ENCODE data around the gene KRTAP5-6.

Gene KRTAP5-6

DNA sequence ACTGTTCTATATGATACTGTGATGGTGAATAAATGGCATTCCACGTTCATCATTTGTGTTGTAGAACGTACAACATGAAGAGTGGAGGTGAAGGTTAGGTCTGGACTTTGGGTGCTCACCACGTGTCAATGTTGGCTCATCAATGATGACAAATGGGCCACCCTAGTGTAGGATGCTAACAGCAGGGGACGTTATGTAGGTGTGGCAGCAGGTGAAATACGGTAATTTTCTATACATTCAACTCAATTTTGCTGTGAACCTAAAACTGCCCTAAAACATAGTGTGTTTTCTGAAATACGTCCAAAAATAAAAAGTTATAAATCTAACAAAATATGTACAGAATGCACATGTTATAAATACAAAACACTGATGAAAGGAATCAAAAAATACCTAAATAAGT is 6.2 kb downstream of the KRTAP5-6 start:
- no peak for DNase-seq

DNA sequence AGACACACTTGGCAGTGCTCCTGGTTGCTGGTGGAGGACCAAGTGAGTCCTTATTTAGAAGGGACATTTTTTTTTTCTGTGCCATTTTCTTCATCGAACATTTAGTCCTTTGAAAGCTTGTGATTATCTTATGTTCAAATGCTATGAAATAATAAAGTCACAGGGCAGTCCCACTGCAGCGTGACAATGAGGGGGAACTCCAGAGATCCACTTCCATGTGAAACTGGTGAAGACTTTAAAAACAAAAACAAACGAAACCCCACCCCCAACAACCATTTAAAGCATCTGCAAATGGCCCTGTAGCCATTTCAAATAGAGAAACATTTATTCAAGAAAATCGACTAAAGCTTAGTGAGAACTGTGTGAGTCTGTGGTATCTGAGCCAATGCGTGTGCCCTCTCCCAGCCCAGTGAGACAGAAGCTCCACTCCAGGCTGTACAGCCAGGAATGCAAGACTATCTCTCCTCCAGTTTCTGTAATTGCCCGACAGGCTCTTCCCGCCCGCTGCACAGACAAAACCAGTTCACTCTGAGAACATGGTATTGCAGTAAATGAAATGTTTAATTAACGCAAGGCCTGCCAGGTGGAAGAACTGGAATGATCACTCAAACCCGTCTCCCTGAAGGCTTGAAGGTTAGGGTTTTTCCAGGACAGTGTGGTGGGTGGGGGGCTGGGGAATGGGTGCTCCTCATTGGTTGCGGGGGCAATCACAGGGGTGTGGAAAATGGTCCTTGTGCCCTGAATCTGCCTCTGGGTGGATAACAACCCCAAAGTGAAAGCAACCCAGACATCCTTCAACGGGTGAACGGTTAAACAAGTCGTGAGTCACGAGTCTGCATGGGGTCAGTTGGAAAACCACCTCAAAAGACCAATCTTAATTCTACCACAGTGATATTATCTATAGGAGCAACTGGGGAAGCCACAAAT is 8.4 kb downstream of the KRTAP5-6 start:
- DNase-seq, result no peak

DNA sequence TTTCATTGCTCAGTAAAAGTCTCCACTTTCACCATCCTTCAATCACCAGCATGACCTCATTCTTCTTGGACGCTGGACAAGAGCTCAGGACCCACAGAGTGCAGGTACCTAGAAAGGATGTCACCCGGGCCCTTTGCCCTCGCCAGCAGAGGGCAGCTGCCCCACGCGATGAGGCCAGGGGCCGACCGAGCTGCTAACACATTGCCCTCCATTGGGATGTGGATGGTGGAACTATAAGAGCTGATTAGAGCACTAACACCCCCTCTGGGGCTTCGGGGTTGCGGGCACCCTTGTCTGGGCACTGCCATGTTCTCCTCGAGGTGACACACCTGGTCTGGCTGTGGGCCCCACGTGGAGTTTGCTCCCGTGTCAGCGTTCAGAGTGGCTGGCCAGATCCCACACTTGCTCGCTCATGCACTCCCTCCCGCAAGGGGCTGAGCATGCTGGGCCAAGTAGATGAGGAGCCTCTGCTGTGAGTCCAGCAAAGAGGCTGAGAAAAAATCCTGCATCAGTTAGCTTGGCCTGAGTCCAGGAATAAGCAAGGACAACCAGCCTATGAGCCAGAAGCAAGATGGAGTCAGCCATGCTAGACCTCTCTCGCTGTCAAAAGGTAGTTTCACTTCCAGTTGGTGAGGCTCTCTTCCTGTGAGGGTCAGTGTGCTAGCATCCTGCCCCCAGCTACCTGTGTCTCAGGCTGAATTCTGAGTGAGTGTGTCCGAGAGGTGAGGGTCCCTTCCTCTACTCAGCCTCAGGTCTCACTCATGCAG is 9.8 kb downstream of the KRTAP5-6 start:
- no peak for DNase-seq

DNA sequence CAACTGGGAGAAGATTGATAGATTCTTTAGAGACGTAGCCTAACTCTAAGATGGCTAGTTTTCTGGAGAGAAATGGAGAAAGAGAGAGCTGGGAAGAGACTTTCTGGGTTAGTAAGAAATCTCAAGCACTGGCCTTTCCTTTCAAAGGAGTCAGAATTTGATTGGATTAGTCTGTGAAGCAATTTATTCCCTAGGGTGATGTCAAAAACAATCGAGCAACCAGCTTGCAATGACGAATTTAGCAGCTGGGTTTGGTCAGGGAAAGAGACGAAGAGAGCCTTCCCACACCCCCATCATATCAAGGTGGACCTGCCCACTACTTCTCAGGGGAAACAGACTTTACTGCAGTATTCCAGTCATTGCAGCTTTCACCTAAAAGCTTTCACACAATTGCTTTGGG is 10.8 kb downstream of the KRTAP5-6 start:
- DNase-seq, result no peak

DNA sequence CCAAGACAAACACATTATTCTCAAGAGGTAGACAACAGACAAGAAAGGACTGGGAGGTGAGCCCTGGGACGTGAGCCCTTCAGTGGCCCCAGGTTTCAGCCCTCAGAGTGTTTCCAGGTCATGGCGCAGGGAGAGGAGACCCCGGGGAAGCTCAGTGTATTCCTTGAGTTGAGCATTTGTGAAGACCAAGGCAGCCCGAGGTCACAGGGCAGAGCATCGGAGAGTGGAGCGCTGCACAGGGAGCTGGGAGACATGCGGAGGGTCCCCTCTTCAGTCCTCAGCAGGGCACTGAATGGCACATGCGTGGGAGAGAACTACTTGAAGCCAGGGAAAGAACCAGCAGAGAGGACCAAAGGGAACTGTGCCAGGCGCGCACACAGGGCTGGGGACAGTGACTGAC is 11.7 kb downstream of the KRTAP5-6 start:
- DNase-seq, result no peak

DNA sequence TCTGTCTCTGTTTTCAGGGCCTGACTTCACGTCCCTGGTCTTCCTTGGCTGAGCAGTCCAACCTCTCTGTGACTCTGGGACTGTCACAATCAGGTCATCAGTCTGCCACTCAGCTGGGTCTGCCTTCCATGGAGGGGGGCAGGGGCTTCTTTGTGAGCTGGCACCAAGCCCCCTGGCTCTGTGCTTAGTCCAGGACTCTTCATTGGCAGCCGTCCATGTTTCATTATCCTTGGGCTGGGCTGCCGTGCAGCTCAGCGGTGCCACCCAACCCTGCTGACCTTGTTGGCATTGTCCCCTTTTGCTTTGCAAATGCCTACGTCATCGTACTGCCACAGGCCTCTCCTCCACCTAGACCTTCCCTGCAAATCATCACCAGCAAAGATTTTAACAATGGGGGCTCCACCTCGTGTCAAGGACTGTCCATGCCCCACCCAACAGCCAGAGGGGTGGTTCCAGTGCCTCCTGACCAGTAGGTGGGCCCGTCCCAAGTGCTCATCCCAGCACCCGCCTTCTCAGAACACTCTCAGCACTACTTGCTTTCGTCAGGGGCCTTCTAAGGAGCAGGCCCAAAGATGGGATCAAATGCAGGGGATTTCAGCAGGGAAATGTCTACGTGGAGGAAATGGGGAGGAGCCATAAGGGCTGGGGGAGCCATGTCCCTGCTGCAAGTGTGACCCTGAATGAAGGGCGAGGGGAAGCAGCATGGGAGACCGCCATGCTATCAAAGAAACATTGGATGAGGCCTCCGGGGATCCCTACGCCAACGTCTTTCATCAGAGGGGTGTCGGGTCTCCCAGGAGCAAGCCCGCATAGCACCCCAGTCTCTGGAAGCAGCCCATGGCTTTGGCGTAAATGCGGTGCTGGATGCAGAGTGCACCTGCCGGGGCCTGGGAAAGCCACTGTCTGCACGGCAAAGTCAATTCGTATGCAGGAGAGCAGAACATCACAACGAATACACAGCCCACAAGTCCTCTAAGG is 18.2 kb downstream of the KRTAP5-6 start:
- DNase-seq, result no peak

DNA sequence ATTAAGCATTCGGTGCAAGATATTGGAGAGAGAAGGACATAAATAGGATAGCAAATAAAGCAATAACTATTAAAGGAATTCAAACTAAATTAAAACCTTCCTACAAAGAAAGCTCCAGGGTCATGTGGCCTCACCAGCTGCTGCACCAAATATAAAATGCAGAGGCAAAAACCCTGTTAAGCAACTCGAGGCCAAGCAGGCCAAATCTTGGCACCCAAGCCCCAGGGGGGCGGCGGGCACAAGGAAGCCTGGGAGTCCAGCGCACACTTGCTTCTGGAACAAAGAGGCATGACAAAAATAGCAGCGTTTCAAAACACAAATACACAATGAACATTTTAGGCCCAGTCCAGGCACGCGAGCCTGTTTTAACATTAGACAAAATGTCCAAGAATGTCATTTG is 20.8 kb downstream of the KRTAP5-6 start:
- DNase-seq, result no peak

DNA sequence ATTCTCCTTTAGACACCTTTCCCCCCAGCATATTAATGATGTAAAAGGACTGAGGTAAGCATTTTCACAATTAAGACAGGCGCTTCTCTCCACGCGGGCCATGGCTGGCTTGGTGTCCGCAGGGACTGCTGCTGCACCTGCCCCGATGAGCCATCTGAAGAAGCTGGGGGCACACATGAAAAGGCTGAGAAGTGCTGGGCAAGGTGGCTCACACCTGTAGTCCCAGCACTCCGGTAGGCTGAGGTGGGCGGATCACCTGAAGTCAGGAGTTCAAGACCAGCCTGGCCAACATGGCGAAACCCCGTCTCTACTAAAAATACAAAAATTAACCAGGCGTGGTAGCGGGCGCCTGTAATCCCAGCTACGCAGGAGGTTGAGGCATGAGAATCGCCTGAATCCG is 21.3 kb downstream of the KRTAP5-6 start:
- DNase-seq, result no peak

DNA sequence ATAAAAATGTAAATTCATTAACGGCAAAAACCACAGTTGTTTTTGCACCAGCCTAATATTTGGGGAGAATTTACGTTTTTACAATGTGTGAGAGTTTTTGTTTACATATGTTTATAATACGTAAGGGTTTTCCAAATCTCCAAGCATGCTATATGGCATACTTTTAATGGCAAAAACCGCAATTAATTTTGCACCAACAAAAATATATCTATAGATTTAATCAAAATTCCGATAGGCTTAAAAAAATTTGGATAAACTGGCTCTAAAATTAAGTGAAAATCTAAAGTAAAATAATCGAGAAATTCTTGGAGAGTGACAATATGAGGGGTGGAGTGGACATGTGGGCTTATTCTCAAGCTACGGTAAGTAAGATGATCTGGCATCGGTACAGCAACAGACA is 22.8 kb downstream of the KRTAP5-6 start:
- DNase-seq, result no peak

DNA sequence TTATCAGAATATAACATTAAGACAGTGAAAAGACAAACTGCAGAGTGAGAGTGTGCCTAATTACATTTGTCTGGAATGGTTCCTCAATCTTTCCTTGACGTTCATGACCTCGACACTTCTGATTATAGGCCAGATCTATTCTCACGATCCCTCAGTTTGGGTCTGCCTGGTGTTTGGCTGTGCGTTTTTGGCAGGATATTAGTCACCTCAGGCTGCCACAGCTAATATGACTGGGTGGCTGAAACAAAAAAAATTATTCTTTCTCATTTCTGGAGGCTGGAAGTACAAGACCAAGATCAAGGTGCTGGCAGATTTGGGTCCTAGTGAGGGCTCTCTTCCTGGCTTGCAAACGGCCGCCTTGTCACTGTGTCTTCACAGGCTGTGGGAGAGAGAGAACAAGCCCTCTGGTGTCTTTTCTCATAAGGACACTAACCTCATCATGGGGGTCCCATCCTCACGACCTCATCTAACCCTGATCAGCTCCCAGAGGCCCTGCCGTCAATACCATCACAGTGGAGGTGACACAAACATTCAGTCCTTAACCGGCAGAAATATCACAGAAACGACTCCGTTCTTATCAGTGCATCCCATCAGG is 30.2 kb downstream of the KRTAP5-6 start:
- DNase-seq, result no peak

DNA sequence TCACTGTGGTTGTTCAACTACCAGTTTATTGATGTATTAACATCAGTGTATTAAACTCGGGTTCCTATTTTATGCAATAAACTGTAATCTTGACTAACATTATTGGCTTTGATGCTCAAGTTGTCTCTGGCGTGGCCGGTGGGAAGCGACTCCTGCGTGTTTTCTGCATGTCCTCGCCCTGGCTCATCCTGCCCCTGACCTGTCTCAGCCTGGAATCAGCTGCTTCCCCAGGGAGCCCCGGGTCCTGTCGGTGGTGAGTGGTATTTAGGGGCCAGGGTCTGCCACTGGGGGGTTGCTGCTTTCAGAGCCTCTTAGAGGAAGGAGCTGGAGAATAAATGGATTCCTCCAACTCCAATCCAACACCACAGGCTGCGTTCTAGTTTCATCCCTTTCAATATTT is 30.9 kb downstream of the KRTAP5-6 start:
- DNase-seq, result no peak

DNA sequence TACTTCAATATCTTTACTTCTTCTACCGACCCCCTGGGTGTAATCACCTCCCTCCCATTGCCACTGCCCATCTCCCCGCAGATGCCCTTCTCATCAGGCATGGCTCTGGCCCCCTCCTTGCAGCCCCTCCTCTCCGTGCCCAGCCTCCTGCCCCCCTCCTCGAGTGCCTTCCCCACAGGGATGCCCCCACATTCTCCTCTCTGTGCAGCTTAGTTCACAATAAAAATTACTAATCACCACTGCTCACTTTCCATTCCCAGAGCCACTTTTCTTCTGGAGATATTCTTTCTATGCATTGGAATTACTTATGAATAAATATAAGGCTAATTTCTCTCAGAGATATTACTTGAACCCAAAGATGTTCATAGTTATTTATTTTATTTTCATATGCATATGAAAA is 31.3 kb downstream of the KRTAP5-6 start:
- no peak for DNase-seq

DNA sequence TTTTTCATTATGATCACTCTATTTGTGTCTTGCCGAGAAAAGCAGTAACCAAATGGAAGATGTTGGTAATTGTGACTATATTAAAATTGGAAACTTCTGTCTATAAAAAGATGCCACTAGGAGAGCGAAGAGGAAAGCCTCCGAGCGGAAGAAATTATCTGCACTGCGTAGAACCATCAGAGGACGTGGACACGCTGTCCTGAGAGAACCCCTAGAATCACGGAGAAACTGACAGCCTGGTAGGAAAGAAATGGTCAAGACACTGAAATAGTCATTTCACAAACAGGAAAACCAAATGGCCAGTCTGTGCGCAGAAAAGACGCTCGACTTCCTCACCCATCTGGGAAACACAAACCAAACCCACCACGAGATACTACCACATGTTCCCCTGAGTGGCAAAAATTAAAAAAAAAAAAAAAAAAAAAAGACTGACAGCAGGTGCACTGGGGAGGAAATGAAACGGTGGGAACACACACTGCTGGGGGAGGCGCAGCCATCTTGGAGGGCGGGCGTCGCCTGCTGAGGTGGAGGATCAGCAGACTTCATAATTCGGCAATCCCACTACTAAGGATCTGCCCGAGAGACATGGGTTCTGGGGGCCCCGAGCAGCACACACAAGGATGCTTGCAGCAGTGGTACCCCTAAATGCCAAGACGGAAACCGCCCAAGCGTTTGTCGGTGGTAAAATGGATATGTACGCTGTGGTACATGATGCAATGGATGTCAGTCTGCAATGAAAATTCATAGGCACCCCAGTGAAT is 32.1 kb downstream of the KRTAP5-6 start:
- no peak for DNase-seq

DNA sequence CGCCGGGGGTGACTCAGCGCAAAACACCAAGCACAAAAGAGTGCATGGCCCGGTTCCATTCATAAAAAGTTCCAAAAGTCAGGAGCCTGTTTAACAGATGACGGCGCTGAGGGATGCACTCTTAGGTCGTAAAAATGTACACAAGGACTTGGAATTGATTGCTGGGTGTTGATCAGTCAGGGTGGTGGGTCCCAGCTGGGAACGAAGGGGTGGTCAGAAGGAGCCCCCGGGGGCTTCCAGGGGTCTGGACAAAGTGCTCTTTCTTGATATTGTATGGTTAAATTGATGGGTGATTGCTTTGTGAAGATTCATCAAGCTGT is 32.7 kb downstream of the KRTAP5-6 start:
- DNase-seq, result no peak

DNA sequence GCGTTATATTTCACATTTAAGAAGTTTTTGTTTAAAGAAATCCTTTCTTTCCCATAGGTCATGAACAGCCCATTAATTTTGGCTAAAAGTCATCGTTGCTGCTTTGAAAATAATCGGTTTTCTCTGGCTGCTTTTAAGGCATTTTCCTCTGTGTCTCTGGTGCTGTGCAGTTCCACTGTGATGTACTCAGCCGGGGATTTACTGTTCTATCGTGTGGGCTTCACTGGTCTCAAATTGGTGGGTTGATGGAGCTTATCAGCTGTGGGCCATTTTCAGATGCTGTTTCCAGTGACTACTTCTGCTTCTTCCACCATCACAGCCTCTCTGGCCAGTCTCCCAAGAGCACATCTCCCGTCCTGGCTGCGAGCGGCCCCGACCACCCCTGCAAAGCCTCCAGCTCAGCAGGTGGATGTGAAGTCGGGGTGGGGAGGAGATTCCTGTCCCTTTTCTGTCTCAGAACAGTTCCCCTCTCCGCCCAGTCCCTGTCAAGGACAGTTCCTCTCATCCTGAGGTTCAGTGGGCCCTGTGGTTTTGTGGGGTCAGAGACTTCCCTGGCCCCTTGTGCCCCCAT is 33.1 kb downstream of the KRTAP5-6 start:
- no peak for DNase-seq

DNA sequence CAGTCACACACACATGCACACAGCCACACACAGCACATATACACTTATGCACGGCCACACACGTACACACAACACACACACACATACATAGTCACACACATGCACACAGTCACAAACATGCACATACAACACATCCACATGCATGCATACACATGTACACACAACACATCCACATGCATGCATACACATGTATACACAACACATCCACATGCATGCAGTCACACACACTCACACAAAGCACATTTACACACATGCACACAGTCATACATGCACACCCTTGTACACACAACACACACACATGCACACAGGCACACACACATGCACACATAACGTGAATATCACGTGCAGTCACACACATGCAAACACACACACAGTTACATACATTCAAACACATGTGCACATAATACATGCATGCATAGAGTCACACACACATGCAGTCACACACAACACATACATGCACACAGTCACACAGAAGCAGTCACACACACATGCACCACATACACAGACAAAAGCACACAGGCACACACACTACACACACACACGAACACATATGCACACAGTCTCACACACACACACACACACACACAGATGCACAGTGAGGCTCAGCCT is 34.6 kb downstream of the KRTAP5-6 start:
- DNase-seq, result no peak

DNA sequence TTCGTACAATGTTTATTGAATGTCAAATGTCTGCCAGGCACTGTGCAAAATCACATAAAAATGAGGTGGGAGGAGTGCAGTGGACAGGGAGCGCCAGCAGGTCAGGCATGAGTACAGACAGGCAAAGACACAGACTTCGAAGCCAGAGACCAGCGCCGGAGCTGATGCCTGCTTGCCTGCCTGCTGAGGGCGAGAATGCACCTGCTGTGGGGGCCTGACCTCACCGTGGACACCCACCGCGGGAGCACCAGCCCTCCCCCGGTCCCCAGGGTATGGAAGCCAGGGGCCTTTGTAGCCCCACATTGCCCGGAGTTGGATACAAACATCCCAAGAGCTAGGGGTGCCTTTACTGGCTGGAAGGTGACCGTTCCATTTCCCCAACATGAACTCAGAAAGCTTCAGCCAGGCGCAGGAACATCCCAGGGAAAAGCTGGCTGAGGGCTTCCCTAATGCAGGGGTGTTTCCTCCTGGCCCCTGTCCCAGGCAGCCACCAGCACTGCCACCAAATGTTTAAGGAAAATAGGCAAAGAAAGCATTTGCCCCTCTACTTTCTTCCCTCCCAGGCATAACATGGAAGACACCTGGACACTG is 35.5 kb downstream of the KRTAP5-6 start:
- DNase-seq, result no peak

DNA sequence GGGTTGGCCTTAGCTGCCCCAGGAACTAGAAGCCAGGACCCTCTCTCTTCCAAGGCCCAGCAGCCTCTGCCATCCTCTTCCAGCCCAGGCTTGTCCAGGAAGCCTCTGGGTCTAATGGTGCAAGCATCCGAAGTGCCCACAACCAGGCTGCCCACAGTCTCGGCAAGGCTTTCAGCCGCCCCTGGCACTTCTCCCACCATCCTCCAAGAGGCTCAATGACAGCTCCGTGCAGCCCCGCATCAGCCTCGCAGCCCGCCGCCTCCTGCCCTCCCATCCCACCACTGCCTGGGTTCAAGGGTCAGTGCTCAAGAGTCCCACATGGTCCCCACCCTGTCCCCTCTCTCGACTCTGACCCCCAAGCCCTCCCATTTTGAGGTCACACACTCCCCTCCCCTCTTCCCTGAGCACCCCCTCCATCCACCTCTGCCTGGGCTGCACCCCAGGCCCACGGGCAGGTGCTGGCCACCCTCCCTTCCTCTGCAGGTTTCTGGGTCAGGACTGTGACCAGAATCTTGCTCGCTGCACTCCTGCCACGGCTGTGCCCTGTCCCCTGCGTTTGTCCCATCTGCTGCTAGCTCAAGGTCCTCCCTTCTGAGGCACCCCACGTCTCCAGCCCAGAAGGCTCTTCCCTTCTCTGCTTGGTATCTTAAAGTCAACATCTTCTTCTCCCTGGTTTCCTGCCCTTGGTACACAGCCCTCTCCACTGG is 36.2 kb downstream of the KRTAP5-6 start:
- no peak for DNase-seq

DNA sequence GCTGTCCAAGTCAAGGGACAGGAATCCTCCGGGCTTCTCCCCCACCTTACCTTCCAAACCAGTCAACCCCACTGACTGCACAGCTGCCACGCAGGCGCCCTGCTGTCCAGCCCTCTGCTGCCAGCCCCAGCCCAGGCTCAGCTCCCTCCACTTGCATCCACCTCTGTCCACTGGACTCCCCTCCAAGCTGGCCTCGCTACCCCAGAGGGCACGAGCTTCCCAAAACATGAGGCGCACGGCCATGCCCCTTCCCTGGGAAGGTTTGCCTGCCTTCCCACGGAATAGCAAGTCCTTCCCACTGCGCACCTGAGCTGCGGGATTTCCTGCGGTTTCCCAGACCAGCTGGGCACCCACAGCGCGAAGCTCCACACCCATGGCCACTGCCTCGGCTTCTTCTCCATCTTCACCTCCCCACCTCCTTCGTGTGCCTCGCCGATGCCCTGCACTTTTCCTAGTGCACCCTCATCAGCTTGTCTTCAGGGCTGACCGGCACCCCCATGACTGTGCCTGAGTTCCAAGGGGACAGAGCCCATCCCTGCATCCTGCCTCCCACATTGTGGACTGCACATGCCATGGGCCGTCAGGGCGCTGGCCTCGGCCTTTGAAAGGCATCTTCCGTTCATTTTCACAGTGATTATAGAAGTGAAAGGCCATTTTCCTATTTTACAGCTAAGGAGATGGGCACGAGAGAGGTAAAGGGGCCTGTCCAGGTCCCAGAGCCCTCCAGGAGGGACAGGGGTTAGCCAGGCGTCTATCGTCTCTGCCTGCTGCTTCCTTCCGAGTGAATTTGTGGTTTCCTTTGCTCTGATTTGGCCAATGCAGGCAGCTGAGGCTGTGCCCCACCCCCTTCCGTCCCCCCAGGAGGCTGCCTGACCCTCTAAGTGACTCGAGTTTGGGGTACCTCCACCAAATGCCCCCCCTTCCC is 37.0 kb downstream of the KRTAP5-6 start:
- no peak for DNase-seq
